ENCODE data around the gene CNN1. TPM values are rescaled to one million over a fixed set of nuclear protein-coding genes. Genes with fewer than 3 reads are reported as not detected.

The CNN1 gene
- total RNA-seq (2014; rRNA removed; shearing (Covaris generic); ENCODE audit: low replicate concordance): not detected in 2 replicates

GRCh38 chr19:11538232-11539036 lies at the start of gene CNN1:
Gene CNN1, plus strand, starts transcription at chr19:11538851. Its CDS starts 77 bp downstream, at chr19:11538928.
- Histone ChIP-seq H3K4me2 (ENCODE audit: low read depth, low read length, poor library complexity, severe bottlenecking) (no peak within 1 kb of the TSS), H4K20me1 (ENCODE audit: insufficient read depth, low read depth, low read length) (no peaks in the 10 kb centered on the region), H3K27me3 (ENCODE audit: low read length) (no peaks in the 10 kb centered on the region), H3K79me2 (ENCODE audit: low read length) (no peaks in the 10 kb centered on the region), H3K4me3 (ENCODE audit: low read length) (no peak within 1 kb of the TSS), H3K36me3 (ENCODE audit: insufficient read depth, low read length) (no peaks in the 10 kb centered on the region), H2AFZ (ENCODE audit: low read length) (no peak within 1 kb of the TSS), H3K9ac (ENCODE audit: low read length) (no peak within 1 kb of the TSS), H3K4me1 (ENCODE audit: low read length) (peaks cover 18% of the 10 kb centered on the region), H3K27ac (ENCODE audit: low read length) (no peak within 1 kb of the TSS), H3K9me3 (ENCODE audit: low read length) (no peaks in the 10 kb centered on the region), H3K9me2 (replicated peaks; ENCODE audit: insufficient read depth, low read length) (no peaks in the 10 kb centered on the region)
- DNase-seq: no peak

- Histone ChIP-seq H3K27ac (ENCODE audit: low read length) (no peak overlapping the region), H3K9me2 (replicated peaks; ENCODE audit: insufficient read depth, low read length) (no peaks in the 10 kb centered on the region), H3K4me3 (ENCODE audit: low read length) (no peak overlapping the region), H3K9ac (ENCODE audit: low read length) (no peak overlapping the region), H3K36me3 (ENCODE audit: insufficient read depth, low read length) (no peaks in the 10 kb centered on the region), H2AFZ (ENCODE audit: low read length) (no peak overlapping the region), H3K79me2 (ENCODE audit: low read length) (no peaks in the 10 kb centered on the region), H4K20me1 (ENCODE audit: insufficient read depth, low read depth, low read length) (no peaks in the 10 kb centered on the region), H3K27me3 (ENCODE audit: low read length) (no peaks in the 10 kb centered on the region), H3K9me3 (ENCODE audit: low read length) (no peaks in the 10 kb centered on the region), H3K4me2 (ENCODE audit: low read depth, low read length, poor library complexity, severe bottlenecking) (no peak overlapping the region), H3K4me1 (ENCODE audit: low read length) (no peaks in the 10 kb centered on the region)
- no peak for DNase-seq
Observed at GRCh38 chr19:11489378-11489777, 49.3 kb upstream of the CNN1 start.

GRCh38 chr19:11494634-11495285 lies 43.9 kb upstream of the CNN1 start:
- no peak for DNase-seq
- Histone ChIP-seq H3K79me2 (ENCODE audit: low read length) (no peaks in the 10 kb centered on the region), H3K27me3 (ENCODE audit: low read length) (no peaks in the 10 kb centered on the region), H3K9me3 (ENCODE audit: low read length) (no peaks in the 10 kb centered on the region), H2AFZ (ENCODE audit: low read length) (no peak overlapping the region), H3K9ac (ENCODE audit: low read length) (no peak overlapping the region), H3K9me2 (replicated peaks; ENCODE audit: insufficient read depth, low read length) (no peaks in the 10 kb centered on the region), H3K36me3 (ENCODE audit: insufficient read depth, low read length) (no peaks in the 10 kb centered on the region), H3K4me1 (ENCODE audit: low read length) (no peaks in the 10 kb centered on the region), H4K20me1 (ENCODE audit: insufficient read depth, low read depth, low read length) (no peaks in the 10 kb centered on the region), H3K27ac (ENCODE audit: low read length) (no peak overlapping the region), H3K4me2 (ENCODE audit: low read depth, low read length, poor library complexity, severe bottlenecking) (no peak overlapping the region), H3K4me3 (ENCODE audit: low read length) (no peak overlapping the region)

GRCh38 chr19:11495481-11495880 lies 43.2 kb upstream of the CNN1 start:
- H3K4me3 ChIP-seq (ENCODE audit: low read length): no peak overlapping the region
- no peaks in the 10 kb centered on the region for H3K9me2 ChIP-seq (replicated peaks; ENCODE audit: insufficient read depth, low read length)
- H3K4me2 ChIP-seq (ENCODE audit: low read depth, low read length, poor library complexity, severe bottlenecking): no peak overlapping the region
- H3K27ac ChIP-seq (ENCODE audit: low read length): no peak overlapping the region
- H3K36me3 ChIP-seq (ENCODE audit: insufficient read depth, low read length): no peaks in the 10 kb centered on the region
- no peak overlapping the region for H3K9ac ChIP-seq (ENCODE audit: low read length)
- no peaks in the 10 kb centered on the region for H4K20me1 ChIP-seq (ENCODE audit: insufficient read depth, low read depth, low read length)
- no peaks in the 10 kb centered on the region for H3K27me3 ChIP-seq (ENCODE audit: low read length)
- H3K79me2 ChIP-seq (ENCODE audit: low read length): no peaks in the 10 kb centered on the region
- no peaks in the 10 kb centered on the region for H3K4me1 ChIP-seq (ENCODE audit: low read length)
- no peak overlapping the region for H2AFZ ChIP-seq (ENCODE audit: low read length)
- no peak for DNase-seq
- no peaks in the 10 kb centered on the region for H3K9me3 ChIP-seq (ENCODE audit: low read length)

- H3K27ac ChIP-seq (ENCODE audit: low read length): no peak overlapping the region
- H3K4me3 ChIP-seq (ENCODE audit: low read length): no peak overlapping the region
- H3K36me3 ChIP-seq (ENCODE audit: insufficient read depth, low read length): no peaks in the 10 kb centered on the region
- no peaks in the 10 kb centered on the region for H3K79me2 ChIP-seq (ENCODE audit: low read length)
- H3K9me3 ChIP-seq (ENCODE audit: low read length): no peaks in the 10 kb centered on the region
- no peaks in the 10 kb centered on the region for H4K20me1 ChIP-seq (ENCODE audit: insufficient read depth, low read depth, low read length)
- H3K4me2 ChIP-seq (ENCODE audit: low read depth, low read length, poor library complexity, severe bottlenecking): no peak overlapping the region
- DNase-seq: no peak
- no peak overlapping the region for H2AFZ ChIP-seq (ENCODE audit: low read length)
- no peaks in the 10 kb centered on the region for H3K27me3 ChIP-seq (ENCODE audit: low read length)
- no peaks in the 10 kb centered on the region for H3K9me2 ChIP-seq (replicated peaks; ENCODE audit: insufficient read depth, low read length)
- H3K9ac ChIP-seq (ENCODE audit: low read length): no peak overlapping the region
- H3K4me1 ChIP-seq (ENCODE audit: low read length): no peaks in the 10 kb centered on the region
Observed at GRCh38 chr19:11495885-11496284, 42.8 kb upstream of the CNN1 start.

GRCh38 chr19:11496391-11497163 lies 42.1 kb upstream of the CNN1 start:
- no peak overlapping the region for H3K9ac ChIP-seq (ENCODE audit: low read length)

GRCh38 chr19:11499220-11499726 lies 39.4 kb upstream of the CNN1 start:
- no peak overlapping the region for H3K4me3 ChIP-seq (ENCODE audit: low read length)
- peaks cover 13% of the 10 kb centered on the region; the same call in 1 of the 2 replicates for H3K79me2 ChIP-seq (ENCODE audit: low read length)
- H3K9me3 ChIP-seq (ENCODE audit: low read length): no peaks in the 10 kb centered on the region
- H3K9me2 ChIP-seq (replicated peaks; ENCODE audit: insufficient read depth, low read length): no peaks in the 10 kb centered on the region
- no peaks in the 10 kb centered on the region for H3K36me3 ChIP-seq (ENCODE audit: insufficient read depth, low read length)
- H3K27ac ChIP-seq (ENCODE audit: low read length): no peak overlapping the region
- peaks cover under 1% of the 10 kb centered on the region for H3K4me1 ChIP-seq (ENCODE audit: low read length)
- no peak overlapping the region for H2AFZ ChIP-seq (ENCODE audit: low read length)
- H3K27me3 ChIP-seq (ENCODE audit: low read length): no peaks in the 10 kb centered on the region
- H4K20me1 ChIP-seq (ENCODE audit: insufficient read depth, low read depth, low read length): no peaks in the 10 kb centered on the region
- H3K4me2 ChIP-seq (ENCODE audit: low read depth, low read length, poor library complexity, severe bottlenecking): no peak overlapping the region
- DNase-seq: no peak
- H3K9ac ChIP-seq (ENCODE audit: low read length): no peak overlapping the region

More at GRCh38 chr19:11496391-11497163, 42.1 kb upstream of the CNN1 start:
- Histone ChIP-seq H3K79me2 (ENCODE audit: low read length) (no peaks in the 10 kb centered on the region), H3K36me3 (ENCODE audit: insufficient read depth, low read length) (no peaks in the 10 kb centered on the region), H3K4me2 (ENCODE audit: low read depth, low read length, poor library complexity, severe bottlenecking) (no peak overlapping the region), H3K9me3 (ENCODE audit: low read length) (no peaks in the 10 kb centered on the region), H3K27ac (ENCODE audit: low read length) (no peak overlapping the region), H3K27me3 (ENCODE audit: low read length) (no peaks in the 10 kb centered on the region), H3K4me3 (ENCODE audit: low read length) (no peak overlapping the region), H3K9me2 (replicated peaks; ENCODE audit: insufficient read depth, low read length) (no peaks in the 10 kb centered on the region), H4K20me1 (ENCODE audit: insufficient read depth, low read depth, low read length) (no peaks in the 10 kb centered on the region), H3K4me1 (ENCODE audit: low read length) (no peaks in the 10 kb centered on the region), H2AFZ (ENCODE audit: low read length) (no peak overlapping the region)
- peak; percentile 90 for DNase-seq

Data from Karpas-422 (cell line).